GM23338 (cell line): ENCODE measurements around the gene PRRT1. TPM values are rescaled to one million over a fixed set of nuclear protein-coding genes. Genes with fewer than 3 reads are reported as not detected.

Experiments
- ATAC-seq: fragments of 200-7000 bp; cut with Tn5 transposase; 3 replicates; pipeline ENCODE4 v1.9.1; 2020
- DNase-seq: peaks from one replicate; pipeline ENCODE4 v3.0.0-alpha.2; 2015; ENCODE audit warnings: low spot score
- H2AFZ ChIP-seq: fragments of 200-600 bp; sonication (generic); 2 replicates; pipeline ENCODE4 v1.8.0; 2016; ENCODE audit warnings: antibody characterized with exemption, mild to moderate bottlenecking, moderate library complexity
- H3F3A ChIP-seq: fragments of 200-600 bp; sonication (generic); replicated peaks from 2 replicates; pipeline ENCODE4 v1.8.0; 2017; ENCODE audit warnings: antibody characterized with exemption, mixed run types, low read depth
- H3K27ac ChIP-seq: fragments of 200-600 bp; sonication (generic); 2 replicates; pipeline ENCODE4 v1.6.1; 2016; ENCODE audit warnings: low read depth
- H3K27me3 ChIP-seq: fragments of 200-600 bp; sonication (generic); 2 replicates; pipeline ENCODE4 v1.8.0; 2016; ENCODE audit warnings: mild to moderate bottlenecking, mixed run types, moderate library complexity; ENCODE audit not compliant: insufficient read depth
- H3K36me3 ChIP-seq: fragments of 200-600 bp; sonication (generic); 2 replicates; pipeline ENCODE4 v1.8.0; 2016; ENCODE audit warnings: mild to moderate bottlenecking; ENCODE audit not compliant: insufficient read depth
- H3K4me1 ChIP-seq: fragments of 200-600 bp; sonication (generic); 2 replicates; pipeline ENCODE4 v1.8.0; 2016; ENCODE audit warnings: mild to moderate bottlenecking, moderate library complexity; ENCODE audit not compliant: insufficient read depth
- H3K4me2 ChIP-seq: fragments of 200-600 bp; sonication (generic); 2 replicates; pipeline ENCODE4 v1.7.1; 2017; ENCODE audit warnings: mixed run types
- H3K4me3 ChIP-seq: fragments of 200-600 bp; sonication (generic); 2 replicates; pipeline ENCODE4 v1.6.1; 2016; ENCODE audit warnings: mixed run types
- H3K79me2 ChIP-seq: fragments of 200-600 bp; sonication (generic); replicated peaks from 2 replicates; pipeline ENCODE4 v1.8.0; 2017; ENCODE audit warnings: mild to moderate bottlenecking; ENCODE audit not compliant: insufficient read depth
- H3K9me2 ChIP-seq: fragments of 200-600 bp; sonication (generic); 2 replicates; pipeline ENCODE4 v1.8.0; 2017; ENCODE audit not compliant: insufficient read depth
- H4K20me1 ChIP-seq: fragments of 200-600 bp; sonication (generic); replicated peaks from 2 replicates; pipeline ENCODE4 v1.8.0; 2017; ENCODE audit warnings: mild to moderate bottlenecking; ENCODE audit not compliant: insufficient read depth
- H3K27ac Mint-ChIP-seq: 2 replicates; pipeline ENCODE4 v1.8.0; 2020; ENCODE audit warnings: inconsistent platforms, mild to moderate bottlenecking, moderate library complexity, mixed read lengths
- H3K27me3 Mint-ChIP-seq: 3 replicates; pipeline ENCODE4 v1.8.0; 2022; ENCODE audit warnings: low read depth, mild to moderate bottlenecking, moderate library complexity, mixed read lengths, inconsistent platforms; ENCODE audit not compliant: insufficient read depth, poor library complexity
- H3K36me3 Mint-ChIP-seq: 3 replicates; pipeline ENCODE4 v1.8.0; 2021; ENCODE audit warnings: low read depth, mild to moderate bottlenecking, inconsistent platforms, moderate library complexity, mixed read lengths
- H3K4me1 Mint-ChIP-seq: 3 replicates; pipeline ENCODE4 v1.8.0; 2020; ENCODE audit warnings: mild to moderate bottlenecking, inconsistent platforms, mixed read lengths
- H3K4me3 Mint-ChIP-seq: 3 replicates; pipeline ENCODE4 v1.8.0; 2021; ENCODE audit warnings: moderate library complexity, mild to moderate bottlenecking, inconsistent platforms, mixed read lengths
- H3K9me3 Mint-ChIP-seq: 3 replicates; pipeline ENCODE4 v1.8.0; 2020; ENCODE audit warnings: moderate library complexity, mild to moderate bottlenecking, inconsistent platforms, mixed read lengths
- CREB1 ChIP-seq: fragments of 250-450 bp; sonication (Bioruptor Pico); IDR thresholded peaks from 2 replicates; pipeline ENCODE4 v1.5.0; 2020; ENCODE audit warnings: low read depth, mild to moderate bottlenecking, moderate library complexity
- EZH2phosphoT487 ChIP-seq: fragments of 200-600 bp; sonication (generic); IDR thresholded peaks from one replicate; pipeline ENCODE4 v1.8.1; 2018; ENCODE audit warnings: antibody characterized with exemption; ENCODE audit not compliant: unreplicated experiment
- NANOG ChIP-seq: IDR thresholded peaks from 2 replicates; pipeline ENCODE4 v1.6.1; 2016; ENCODE audit warnings: antibody characterized with exemption, borderline replicate concordance
- POLR2AphosphoS5 ChIP-seq: IDR thresholded peaks from 2 replicates; pipeline ENCODE4 v1.6.1; 2016; ENCODE audit warnings: antibody characterized with exemption, low read depth
- ZNF114 ChIP-seq: fragments of 250-450 bp; sonication (Bioruptor Pico); IDR thresholded peaks from 2 replicates; pipeline ENCODE4 v1.5.0; 2020; ENCODE audit warnings: mild to moderate bottlenecking, moderate library complexity
- polyA plus RNA-seq: library from polyadenylated mRNA; unstranded; fragments of >200 nt; fragmentation: Nextera tagmentation; extraction: Ambion mirVana; gene quantifications from 2 replicates; pipeline ENCODE4 v1.2.1, GENCODE V29; 2016
- total RNA-seq: library from RNA; depleted of rRNA; stranded (reverse); fragments of >200 nt; shearing (Covaris generic); gene quantifications from 2 replicates; pipeline ENCODE4 v1.2.3, GENCODE V29; 2014
- TF ChIP-seq, protein P1 (sequence below): IDR thresholded peaks from 2 replicates; pipeline ENCODE4 v1.6.1; 2016; ENCODE audit warnings: antibody characterized with exemption
- TF ChIP-seq, protein P2 (sequence below): fragments of 250-450 bp; sonication (Bioruptor Pico); IDR thresholded peaks from 2 replicates; pipeline ENCODE4 v1.5.0; 2020; ENCODE audit warnings: mild to moderate bottlenecking, moderate library complexity

PRRT1 gene
- total and polyA plus RNA-seq, 2 experiments from 2014 or later: 2.7 TPM; not detected in 1

DNA sequence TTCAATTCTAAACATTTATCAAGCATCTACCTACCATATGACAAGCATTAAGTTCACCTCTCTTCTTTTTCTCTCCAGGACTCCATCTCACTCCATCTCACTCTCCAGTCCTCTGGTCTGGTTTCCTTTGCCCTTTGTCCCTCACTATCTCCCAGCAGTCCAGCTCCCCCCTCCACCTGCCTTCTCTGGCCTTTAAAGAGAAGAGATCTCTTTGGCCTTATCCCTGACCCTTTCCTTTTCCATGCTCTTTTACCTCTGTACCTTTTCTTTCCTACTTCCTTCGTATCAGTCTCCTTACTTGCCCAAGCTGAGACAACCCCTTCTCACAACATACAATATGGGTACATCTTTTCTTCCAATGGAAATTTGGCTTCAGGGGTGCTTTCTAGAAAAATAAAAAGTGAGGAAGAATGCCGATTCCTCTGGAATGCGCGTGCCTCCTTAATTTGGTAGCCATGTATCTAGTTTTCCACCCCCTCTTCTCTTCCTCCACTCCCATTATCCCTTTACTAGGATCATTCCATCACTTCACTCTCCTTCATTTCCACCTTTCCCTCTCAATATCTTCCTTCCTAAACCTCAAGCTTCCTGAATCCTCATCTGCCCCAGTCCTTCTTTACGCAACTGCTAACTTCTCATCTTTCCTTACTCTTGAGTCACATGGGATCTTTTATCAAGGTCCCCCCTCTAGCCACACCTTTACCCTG, 24.9 kb upstream of the PRRT1 start:
- Histone ChIP-seq H2AFZ (no peak overlapping the region), H4K20me1 (peaks cover 10% of the 10 kb centered on the region; the same call in 1 of the 2 replicates), H3K4me1 (peaks cover 22% of the 10 kb centered on the region), H3F3A (0 out of 2 replicates have a peak, but pooled peaks cover 7% of the 10 kb centered on the region), H3K4me3 (peak overlapping the region; percentile 79), H3K79me2 (peaks cover 54% of the 10 kb centered on the region), H3K4me2 (peak overlapping the region; percentile 84), H3K27ac (peak overlapping the region; percentile 93), H3K36me3 (peaks cover 2% of the 10 kb centered on the region; the same call in 1 of the 2 replicates), H3K9me2 (no peaks in the 10 kb centered on the region), H3K27me3 (no peaks in the 10 kb centered on the region)
- H3K4me1 Mint-ChIP-seq: peaks cover 46% of the 10 kb centered on the region
- H3K27me3 Mint-ChIP-seq: peaks cover 19% of the 10 kb centered on the region
- H3K36me3 Mint-ChIP-seq: peaks cover 31% of the 10 kb centered on the region
- ATAC-seq: peak; percentile 1
- H3K9me3 Mint-ChIP-seq: no peaks in the 10 kb centered on the region
- H3K27ac Mint-ChIP-seq: peak overlapping the region; percentile 91
- TF ChIP-seq NANOG (no peak), CREB1 (CRISPR knock-in tag) (no peak), ZNF114 (CRISPR knock-in tag) (no peak), EZH2phosphoT487 (no peak), POLR2AphosphoS5 (no peak)
- TF ChIP-seq, protein P1, sequence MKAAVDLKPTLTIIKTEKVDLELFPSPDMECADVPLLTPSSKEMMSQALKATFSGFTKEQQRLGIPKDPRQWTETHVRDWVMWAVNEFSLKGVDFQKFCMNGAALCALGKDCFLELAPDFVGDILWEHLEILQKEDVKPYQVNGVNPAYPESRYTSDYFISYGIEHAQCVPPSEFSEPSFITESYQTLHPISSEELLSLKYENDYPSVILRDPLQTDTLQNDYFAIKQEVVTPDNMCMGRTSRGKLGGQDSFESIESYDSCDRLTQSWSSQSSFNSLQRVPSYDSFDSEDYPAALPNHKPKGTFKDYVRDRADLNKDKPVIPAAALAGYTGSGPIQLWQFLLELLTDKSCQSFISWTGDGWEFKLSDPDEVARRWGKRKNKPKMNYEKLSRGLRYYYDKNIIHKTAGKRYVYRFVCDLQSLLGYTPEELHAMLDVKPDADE: no peak
- TF ChIP-seq, protein P2, sequence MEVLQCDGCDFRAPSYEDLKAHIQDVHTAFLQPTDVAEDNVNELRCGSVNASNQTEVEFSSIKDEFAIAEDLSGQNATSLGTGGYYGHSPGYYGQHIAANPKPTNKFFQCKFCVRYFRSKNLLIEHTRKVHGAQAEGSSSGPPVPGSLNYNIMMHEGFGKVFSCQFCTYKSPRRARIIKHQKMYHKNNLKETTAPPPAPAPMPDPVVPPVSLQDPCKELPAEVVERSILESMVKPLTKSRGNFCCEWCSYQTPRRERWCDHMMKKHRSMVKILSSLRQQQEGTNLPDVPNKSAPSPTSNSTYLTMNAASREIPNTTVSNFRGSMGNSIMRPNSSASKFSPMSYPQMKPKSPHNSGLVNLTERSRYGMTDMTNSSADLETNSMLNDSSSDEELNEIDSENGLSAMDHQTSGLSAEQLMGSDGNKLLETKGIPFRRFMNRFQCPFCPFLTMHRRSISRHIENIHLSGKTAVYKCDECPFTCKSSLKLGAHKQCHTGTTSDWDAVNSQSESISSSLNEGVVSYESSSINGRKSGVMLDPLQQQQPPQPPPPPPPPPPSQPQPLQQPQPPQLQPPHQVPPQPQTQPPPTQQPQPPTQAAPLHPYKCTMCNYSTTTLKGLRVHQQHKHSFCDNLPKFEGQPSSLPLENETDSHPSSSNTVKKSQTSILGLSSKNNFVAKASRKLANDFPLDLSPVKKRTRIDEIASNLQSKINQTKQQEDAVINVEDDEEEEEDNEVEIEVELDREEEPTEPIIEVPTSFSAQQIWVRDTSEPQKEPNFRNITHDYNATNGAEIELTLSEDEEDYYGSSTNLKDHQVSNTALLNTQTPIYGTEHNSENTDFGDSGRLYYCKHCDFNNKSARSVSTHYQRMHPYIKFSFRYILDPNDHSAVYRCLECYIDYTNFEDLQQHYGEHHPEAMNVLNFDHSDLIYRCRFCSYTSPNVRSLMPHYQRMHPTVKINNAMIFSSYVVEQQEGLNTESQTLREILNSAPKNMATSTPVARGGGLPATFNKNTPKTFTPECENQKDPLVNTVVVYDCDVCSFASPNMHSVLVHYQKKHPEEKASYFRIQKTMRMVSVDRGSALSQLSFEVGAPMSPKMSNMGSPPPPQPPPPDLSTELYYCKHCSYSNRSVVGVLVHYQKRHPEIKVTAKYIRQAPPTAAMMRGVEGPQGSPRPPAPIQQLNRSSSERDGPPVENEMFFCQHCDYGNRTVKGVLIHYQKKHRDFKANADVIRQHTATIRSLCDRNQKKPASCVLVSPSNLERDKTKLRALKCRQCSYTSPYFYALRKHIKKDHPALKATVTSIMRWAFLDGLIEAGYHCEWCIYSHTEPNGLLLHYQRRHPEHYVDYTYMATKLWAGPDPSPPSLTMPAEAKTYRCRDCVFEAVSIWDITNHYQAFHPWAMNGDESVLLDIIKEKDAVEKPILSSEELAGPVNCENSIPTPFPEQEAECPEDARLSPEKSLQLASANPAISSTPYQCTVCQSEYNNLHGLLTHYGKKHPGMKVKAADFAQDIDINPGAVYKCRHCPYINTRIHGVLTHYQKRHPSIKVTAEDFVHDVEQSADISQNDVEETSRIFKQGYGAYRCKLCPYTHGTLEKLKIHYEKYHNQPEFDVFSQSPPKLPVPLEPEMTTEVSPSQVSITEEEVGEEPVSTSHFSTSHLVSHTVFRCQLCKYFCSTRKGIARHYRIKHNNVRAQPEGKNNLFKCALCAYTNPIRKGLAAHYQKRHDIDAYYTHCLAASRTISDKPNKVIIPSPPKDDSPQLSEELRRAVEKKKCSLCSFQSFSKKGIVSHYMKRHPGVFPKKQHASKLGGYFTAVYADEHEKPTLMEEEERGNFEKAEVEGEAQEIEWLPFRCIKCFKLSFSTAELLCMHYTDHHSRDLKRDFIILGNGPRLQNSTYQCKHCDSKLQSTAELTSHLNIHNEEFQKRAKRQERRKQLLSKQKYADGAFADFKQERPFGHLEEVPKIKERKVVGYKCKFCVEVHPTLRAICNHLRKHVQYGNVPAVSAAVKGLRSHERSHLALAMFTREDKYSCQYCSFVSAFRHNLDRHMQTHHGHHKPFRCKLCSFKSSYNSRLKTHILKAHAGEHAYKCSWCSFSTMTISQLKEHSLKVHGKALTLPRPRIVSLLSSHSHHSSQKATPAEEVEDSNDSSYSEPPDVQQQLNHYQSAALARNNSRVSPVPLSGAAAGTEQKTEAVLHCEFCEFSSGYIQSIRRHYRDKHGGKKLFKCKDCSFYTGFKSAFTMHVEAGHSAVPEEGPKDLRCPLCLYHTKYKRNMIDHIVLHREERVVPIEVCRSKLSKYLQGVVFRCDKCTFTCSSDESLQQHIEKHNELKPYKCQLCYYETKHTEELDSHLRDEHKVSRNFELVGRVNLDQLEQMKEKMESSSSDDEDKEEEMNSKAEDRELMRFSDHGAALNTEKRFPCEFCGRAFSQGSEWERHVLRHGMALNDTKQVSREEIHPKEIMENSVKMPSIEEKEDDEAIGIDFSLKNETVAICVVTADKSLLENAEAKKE (CRISPR knock-in tag): no peak
- no peak for DNase-seq
- peak overlapping the region; percentile 79 for H3K4me3 Mint-ChIP-seq
